GM12891 (cell line): ENCODE results near the gene RAC2.
"Not testable (repeated sequence)": the region's sequence is repeated elsewhere in the genome, so short reads cannot be mapped to it uniquely, and the experiment has no call there.

Experiments
- DNase-seq: peaks from one replicate; pipeline ENCODE4 v3.0.0; 2011; ENCODE audit warnings: low spot score; ENCODE audit not compliant: insufficient read length
- FAIRE-seq: peaks from 2 replicates; lab custom pipeline; 2011; peaks lifted over from hg19 to GRCh38; lab: Jason Lieb, UNC
- PAX5 ChIP-seq: IDR thresholded peaks from 2 replicates; pipeline ENCODE4 v1.6.1; 2011; ENCODE audit warnings: low read length, moderate library complexity, mild to moderate bottlenecking; ENCODE audit not compliant: insufficient read depth, severe bottlenecking
- POLR2A ChIP-seq: IDR thresholded peaks from 2 replicates; pipeline ENCODE4 v1.6.1; 2011; ENCODE audit warnings: low read depth, low read length, control low read depth
- POLR2AphosphoS5 ChIP-seq: IDR thresholded peaks from 2 replicates; pipeline ENCODE4 v1.6.1; 2011; ENCODE audit warnings: low read depth, low read length, control low read depth
- POU2F2 ChIP-seq: IDR thresholded peaks from 2 replicates; pipeline ENCODE4 v1.6.1; 2011; ENCODE audit warnings: low read depth, mild to moderate bottlenecking, control low read depth, low read length, moderate library complexity
- SPI1 ChIP-seq: IDR thresholded peaks from 2 replicates; pipeline ENCODE4 v1.6.1; 2011; ENCODE audit warnings: low read depth, low read length, control low read depth
- TAF1 ChIP-seq: IDR thresholded peaks from 2 replicates; pipeline ENCODE4 v1.6.1; 2011; ENCODE audit warnings: low read depth, low read length, control low read depth

Gene RAC2

GRCh38 chr22:37237371-37238268 is 6.4 kb downstream of the RAC2 start:
- FAIRE-seq (peak; percentile 76), DNase-seq (no peak)
- TF ChIP-seq TAF1 (no peak), POU2F2 (no peak), PAX5 (no peak), POLR2A (no peak), POLR2AphosphoS5 (no peak), SPI1 (no peak)

GRCh38 chr22:37235897-37236607 is 8.0 kb downstream of the RAC2 start:
- no peak for DNase-seq
- TF ChIP-seq TAF1 (no peak), POLR2A (no peak), PAX5 (no peak), SPI1 (no peak), POU2F2 (no peak), POLR2AphosphoS5 (no peak)
- FAIRE-seq, result no peak

GRCh38 chr22:37234736-37235711 is 9.0 kb downstream of the RAC2 start:
- TF ChIP-seq POLR2A (no peak), POLR2AphosphoS5 (no peak), TAF1 (no peak), POU2F2 (no peak), SPI1 (peak; percentile 27; the same call in 1 of the 2 replicates)
- DNase-seq (no peak), FAIRE-seq (peak; percentile 52)

- DNase-seq, result no peak
Observed at GRCh38 chr22:37233751-37234631, 10.1 kb downstream of the RAC2 start.

GRCh38 chr22:37233371-37233750 is 10.7 kb downstream of the RAC2 start:
- not testable (repeated sequence) for FAIRE-seq, DNase-seq

More at GRCh38 chr22:37233751-37234631, 10.1 kb downstream of the RAC2 start:
- TF ChIP-seq PAX5 (no peak), SPI1 (no peak), POU2F2 (no peak), POLR2AphosphoS5 (no peak), POLR2A (no peak), TAF1 (no peak)
- FAIRE-seq, result no peak

- peak; percentile 23 for FAIRE-seq
- TF ChIP-seq SPI1 (no peak), TAF1 (no peak), POU2F2 (no peak), POLR2A (no peak), POLR2AphosphoS5 (no peak), PAX5 (no peak)
- no peak for DNase-seq
Observed at GRCh38 chr22:37232140-37232998, 11.7 kb downstream of the RAC2 start.

GRCh38 chr22:37231406-37232139 is 12.5 kb downstream of the RAC2 start:
- no peak for FAIRE-seq
- no peak for DNase-seq
- no peak for TF ChIP-seq TAF1
